ENCODE results near the gene C2orf49.

Gene C2orf49

DNA sequence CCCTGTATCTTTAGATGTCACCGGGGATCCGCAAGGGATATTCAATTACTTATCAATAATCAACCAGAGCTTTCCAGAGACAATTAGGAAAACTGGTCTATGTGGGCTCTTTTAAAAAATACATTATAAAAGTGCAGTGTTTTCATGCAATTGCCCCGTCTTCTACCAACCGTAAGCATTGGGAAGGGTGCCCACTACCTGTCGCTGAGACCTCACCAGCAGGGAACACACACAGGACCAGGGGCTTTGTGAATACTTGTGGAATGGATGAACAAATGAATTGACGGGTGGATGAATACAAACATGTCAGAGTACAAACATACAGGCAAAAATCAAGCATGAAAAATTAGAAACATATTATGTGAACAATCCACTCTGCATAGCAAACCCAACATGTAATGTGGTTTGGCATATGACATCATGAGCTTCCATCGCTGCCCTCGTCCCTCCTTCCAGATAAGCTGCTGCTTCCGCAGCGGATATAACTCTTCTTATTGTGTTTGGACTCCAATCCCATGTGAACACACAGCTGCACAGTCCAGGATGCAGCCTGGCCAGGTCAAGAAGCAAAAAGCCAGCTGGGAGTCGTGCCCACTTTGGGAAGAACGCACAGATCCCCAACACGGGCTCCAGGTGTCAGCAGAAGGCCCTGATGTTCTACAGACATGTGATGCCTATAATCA is 56.2 kb downstream of the C2orf49 start:
- no CpG with 5 or more reads among the region's 13 CpGs for WGBS (ENCODE audit: insufficient coverage, insufficient read length)
- H3K4me1 ChIP-seq (ENCODE audit: control insufficient read depth, insufficient read depth, low read length), result no peaks in the 10 kb centered on the region

DNA sequence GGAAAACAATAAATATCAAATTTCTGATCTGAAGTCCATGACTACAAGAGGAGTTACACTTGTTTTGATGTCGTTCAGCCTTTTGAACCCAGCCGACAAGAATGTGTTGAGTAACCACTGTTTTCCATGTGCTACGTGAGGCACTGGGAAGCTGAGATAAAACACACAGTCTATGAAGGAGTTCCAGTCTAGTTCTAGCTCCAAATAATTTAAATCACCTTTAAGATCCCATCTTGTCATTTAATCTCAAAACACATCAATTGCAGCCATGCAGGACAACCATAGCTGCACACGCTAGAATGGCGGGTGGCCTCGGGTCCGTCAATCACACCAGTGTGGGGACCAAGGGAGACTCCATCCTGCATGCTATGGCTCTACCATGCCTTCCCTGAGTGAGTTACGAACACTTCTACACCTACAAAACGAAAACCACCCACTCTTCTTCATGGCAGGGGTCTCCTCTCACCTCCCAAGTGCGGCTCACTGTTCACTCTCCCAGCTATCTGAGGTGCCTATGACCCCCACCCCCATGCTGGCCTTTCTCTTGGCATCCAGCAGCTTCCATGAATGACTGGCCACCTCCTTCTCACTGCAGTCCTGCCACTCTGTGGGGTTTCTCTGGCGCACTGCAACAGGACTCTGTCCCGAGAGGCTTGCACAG is 57.7 kb downstream of the C2orf49 start:
- Histone ChIP-seq H3K4me3 (ENCODE audit: low read length) (no peak overlapping the region), H3K4me1 (ENCODE audit: control insufficient read depth, insufficient read depth, low read length) (no peaks in the 10 kb centered on the region; the same call in 1 of the 2 replicates), H3K36me3 (ENCODE audit: control insufficient read depth, insufficient read depth, low read length) (no peaks in the 10 kb centered on the region), H3K27me3 (ENCODE audit: control insufficient read depth, insufficient read depth, low read length) (no peaks in the 10 kb centered on the region; the same call in 1 of the 2 replicates), H3K27ac (ENCODE audit: low read length) (no peak overlapping the region), H3K9me3 (ENCODE audit: control insufficient read depth, insufficient read depth, low read length) (no peaks in the 10 kb centered on the region)
- WGBS (ENCODE audit: insufficient coverage, insufficient read length), result no CpG with 5 or more reads among the region's 12 CpGs
- no peak for DNase-seq (ENCODE audit: low read depth, low spot score)

More for the DNA sequence above, 56.2 kb downstream of the C2orf49 start:
- Histone ChIP-seq H3K4me3 (ENCODE audit: low read length) (no peak overlapping the region), H3K9me3 (ENCODE audit: control insufficient read depth, insufficient read depth, low read length) (no peaks in the 10 kb centered on the region), H3K27me3 (ENCODE audit: control insufficient read depth, insufficient read depth, low read length) (no peaks in the 10 kb centered on the region), H3K36me3 (ENCODE audit: control insufficient read depth, insufficient read depth, low read length) (no peaks in the 10 kb centered on the region), H3K27ac (ENCODE audit: low read length) (no peak overlapping the region)
- no peak for DNase-seq (ENCODE audit: low read depth, low spot score)

DNA sequence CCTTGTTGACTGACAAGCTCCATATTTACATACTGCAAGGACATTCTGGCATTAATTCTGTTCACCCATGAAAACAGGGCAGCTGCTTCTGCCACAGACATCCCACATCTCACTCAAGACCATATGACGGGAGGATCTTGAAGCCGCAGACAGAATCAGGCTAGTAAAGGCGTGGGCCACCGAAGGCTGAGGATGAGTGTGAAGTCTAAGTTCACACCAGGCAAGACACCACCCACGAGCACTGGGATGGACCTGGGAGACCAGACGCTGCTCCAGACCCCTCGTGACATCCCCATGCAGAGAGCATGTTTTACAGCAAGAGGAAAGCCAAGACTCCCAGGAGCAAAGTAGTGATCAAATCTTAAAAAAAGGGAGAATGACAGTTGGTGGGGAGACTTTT is 58.4 kb downstream of the C2orf49 start:
- WGBS (ENCODE audit: insufficient coverage, insufficient read length), result no CpG with 5 or more reads among the region's 7 CpGs
- Histone ChIP-seq H3K4me3 (ENCODE audit: low read length) (no peak overlapping the region), H3K27ac (ENCODE audit: low read length) (no peak overlapping the region), H3K27me3 (ENCODE audit: control insufficient read depth, insufficient read depth, low read length) (no peaks in the 10 kb centered on the region; the same call in 1 of the 2 replicates), H3K4me1 (ENCODE audit: control insufficient read depth, insufficient read depth, low read length) (no peaks in the 10 kb centered on the region; the same call in 1 of the 2 replicates), H3K9me3 (ENCODE audit: control insufficient read depth, insufficient read depth, low read length) (no peaks in the 10 kb centered on the region), H3K36me3 (ENCODE audit: control insufficient read depth, insufficient read depth, low read length) (no peaks in the 10 kb centered on the region)
- no peak for DNase-seq (ENCODE audit: low read depth, low spot score)

DNA sequence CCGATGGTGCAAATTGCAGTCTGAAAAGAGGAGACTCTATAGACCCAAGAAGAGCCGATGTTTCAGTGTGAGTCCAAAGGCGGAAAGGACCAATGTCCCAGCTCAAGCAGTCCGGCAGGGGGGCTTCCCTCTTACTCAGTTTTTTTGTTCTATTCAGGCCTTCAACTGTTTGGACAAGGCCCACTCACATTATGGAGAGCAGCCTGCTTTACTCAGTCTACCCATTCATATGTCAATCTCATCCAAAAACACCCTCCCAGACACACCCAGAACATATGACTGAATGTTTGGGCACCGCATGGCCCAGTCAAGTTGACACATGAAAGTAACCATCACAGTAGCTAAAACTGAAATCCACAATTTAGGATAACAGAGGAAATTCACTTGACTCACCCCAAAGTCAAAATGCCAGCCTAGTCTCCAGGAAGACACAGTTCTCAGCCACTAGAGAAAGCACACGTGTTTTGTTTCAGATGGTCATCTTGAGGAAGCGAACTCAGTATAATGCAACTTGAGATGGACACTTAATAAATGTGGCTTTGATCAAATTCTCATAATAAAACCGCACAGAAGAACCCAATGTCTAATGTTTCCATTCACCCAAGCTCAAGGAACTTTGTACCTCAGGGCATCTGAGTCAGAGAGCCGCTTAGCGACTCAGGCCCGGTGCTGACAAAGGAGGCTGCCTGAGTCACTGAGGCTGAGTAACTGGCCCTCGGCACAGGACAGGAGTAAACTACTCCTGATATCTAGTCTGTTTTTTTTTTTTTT is 59.1 kb downstream of the C2orf49 start:
- Histone ChIP-seq H3K36me3 (ENCODE audit: control insufficient read depth, insufficient read depth, low read length) (no peaks in the 10 kb centered on the region), H3K27ac (ENCODE audit: low read length) (no peak overlapping the region), H3K4me3 (ENCODE audit: low read length) (no peak overlapping the region), H3K27me3 (ENCODE audit: control insufficient read depth, insufficient read depth, low read length) (no peaks in the 10 kb centered on the region; the same call in 1 of the 2 replicates), H3K9me3 (ENCODE audit: control insufficient read depth, insufficient read depth, low read length) (no peaks in the 10 kb centered on the region), H3K4me1 (ENCODE audit: control insufficient read depth, insufficient read depth, low read length) (no peaks in the 10 kb centered on the region; the same call in 1 of the 2 replicates)
- DNase-seq (ENCODE audit: low read depth, low spot score), result no peak
- WGBS (ENCODE audit: insufficient coverage, insufficient read length), result no CpG with 5 or more reads among the region's 12 CpGs

DNA sequence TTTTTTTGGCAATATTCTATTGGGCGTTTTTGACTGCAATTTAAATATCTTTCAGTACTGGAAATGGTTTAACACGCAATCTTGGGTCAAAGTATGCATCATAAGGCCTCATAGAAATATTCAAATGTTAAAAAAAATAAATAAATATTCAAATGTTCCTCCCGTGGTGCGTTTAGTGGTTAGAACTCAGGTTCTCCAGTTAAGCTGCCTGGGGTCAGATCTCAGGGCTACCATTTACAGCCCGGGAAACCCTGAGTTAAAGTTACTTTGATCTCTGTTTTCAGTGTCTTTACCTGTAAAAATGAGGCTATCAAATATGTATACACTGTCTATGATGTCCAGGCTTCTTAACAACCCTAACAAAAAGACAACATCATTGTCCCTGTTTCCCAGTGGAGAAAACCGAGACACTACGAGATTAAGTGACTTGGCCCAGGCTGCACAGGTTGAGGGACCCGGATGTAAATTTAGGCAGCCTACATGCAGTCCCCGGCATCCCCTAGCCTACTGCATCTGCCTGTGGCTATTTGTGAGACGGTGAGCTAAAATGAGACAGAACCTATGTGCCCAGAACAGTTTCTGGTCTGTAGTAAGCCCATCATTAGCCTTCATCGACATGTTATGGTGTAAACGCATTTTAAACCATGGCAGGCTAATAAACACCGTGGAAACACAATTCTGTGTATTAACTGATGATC is 59.8 kb downstream of the C2orf49 start:
- no peaks in the 10 kb centered on the region for H3K36me3 ChIP-seq (ENCODE audit: control insufficient read depth, insufficient read depth, low read length)
- H3K27ac ChIP-seq (ENCODE audit: low read length), result no peak overlapping the region
- no peak for DNase-seq (ENCODE audit: low read depth, low spot score)
- WGBS (ENCODE audit: insufficient coverage, insufficient read length), result no CpG with 5 or more reads among the region's 13 CpGs
- H3K27me3 ChIP-seq (ENCODE audit: control insufficient read depth, insufficient read depth, low read length), result no peaks in the 10 kb centered on the region; the same call in 1 of the 2 replicates
- H3K4me3 ChIP-seq (ENCODE audit: low read length), result no peak overlapping the region
- no peaks in the 10 kb centered on the region for H3K9me3 ChIP-seq (ENCODE audit: control insufficient read depth, insufficient read depth, low read length)
- no peaks in the 10 kb centered on the region; the same call in 1 of the 2 replicates for H3K4me1 ChIP-seq (ENCODE audit: control insufficient read depth, insufficient read depth, low read length)

DNA sequence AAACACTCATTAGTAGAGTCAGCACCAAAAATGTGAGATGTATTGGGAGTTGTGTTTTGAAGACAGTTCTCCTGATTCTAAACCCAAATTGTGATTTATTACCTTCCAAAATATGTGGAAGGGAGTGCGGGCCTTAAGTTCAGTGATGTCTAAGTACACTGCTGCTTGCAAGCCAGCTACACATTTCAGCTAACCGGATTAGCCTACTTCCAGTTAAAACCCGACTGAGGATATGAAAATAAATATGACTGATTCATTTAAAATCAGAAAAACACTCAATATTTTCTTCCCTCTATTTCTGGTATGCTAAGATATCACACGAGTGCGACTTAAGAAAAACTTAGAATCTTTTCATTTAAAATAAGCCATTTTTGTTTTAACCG is 60.6 kb downstream of the C2orf49 start:
- no peak overlapping the region for H3K27ac ChIP-seq (ENCODE audit: low read length)
- no CpG with 5 or more reads among the region's 6 CpGs for WGBS (ENCODE audit: insufficient coverage, insufficient read length)

DNA sequence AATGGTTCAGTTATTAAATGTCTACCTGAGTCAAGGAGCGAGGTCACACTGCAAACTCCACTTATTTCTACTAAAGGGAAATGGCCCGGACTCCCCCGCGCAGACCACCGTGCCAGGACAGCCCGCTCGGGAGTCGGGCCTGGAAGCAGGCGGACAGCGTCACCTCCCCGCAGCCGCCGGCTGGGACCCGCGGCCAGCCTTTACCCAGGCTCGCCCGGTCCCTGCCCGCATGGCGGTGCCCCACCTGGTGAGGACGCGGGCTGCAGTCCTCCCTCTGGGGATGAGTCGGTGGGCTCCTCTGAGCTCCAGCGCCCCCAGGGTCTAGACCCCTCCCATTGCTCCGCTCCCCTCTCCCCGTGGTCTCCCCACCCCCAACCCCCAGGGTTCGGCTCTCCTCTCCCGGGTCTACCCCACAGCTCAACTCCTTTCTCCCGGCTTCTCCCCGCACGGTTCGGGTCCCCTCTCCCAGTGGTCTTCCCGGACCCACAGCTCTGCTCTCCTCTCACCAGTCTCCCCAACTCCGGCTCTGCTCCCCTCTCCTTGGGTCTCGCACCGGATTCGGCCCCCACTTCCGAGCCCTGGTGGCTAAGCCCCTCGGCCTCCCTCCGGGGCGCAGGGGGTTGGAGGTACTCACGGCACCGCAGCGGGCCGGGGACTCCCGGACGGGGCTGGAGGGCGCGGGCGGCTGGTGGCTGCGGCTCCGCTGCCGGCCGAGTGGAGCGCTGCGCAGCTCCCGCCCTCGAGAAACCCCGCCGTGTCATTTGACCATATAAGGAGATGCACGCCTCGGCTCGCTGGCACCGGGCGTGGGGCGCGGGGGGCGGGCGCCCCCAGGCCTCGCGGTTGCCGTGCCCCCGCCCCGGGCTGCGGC is 61.2 kb downstream of the C2orf49 start, which contains the start of gene FHL2:
FHL2 (minus strand) TSS at position 716 of the 871 bp plus-strand sequence. CDS start 12,535 bp downstream, outside the sequence.
- Histone ChIP-seq H3K36me3 (ENCODE audit: control insufficient read depth, insufficient read depth, low read length) (no peaks in the 10 kb centered on the region), H3K27ac (ENCODE audit: low read length) (no peak within 1 kb of the TSS), H3K4me3 (ENCODE audit: low read length) (peak within 1 kb of the TSS; percentile 96), H3K27me3 (ENCODE audit: control insufficient read depth, insufficient read depth, low read length) (no peaks in the 10 kb centered on the region; the same call in 1 of the 2 replicates), H3K9me3 (ENCODE audit: control insufficient read depth, insufficient read depth, low read length) (no peaks in the 10 kb centered on the region), H3K4me1 (ENCODE audit: control insufficient read depth, insufficient read depth, low read length) (no peaks in the 10 kb centered on the region; the same call in 1 of the 2 replicates)
- peak; percentile 57 for DNase-seq (ENCODE audit: low read depth, low spot score)
- WGBS (ENCODE audit: insufficient coverage, insufficient read length), result no CpG with 5 or more reads among the region's 74 CpGs

More for the DNA sequence above, 60.6 kb downstream of the C2orf49 start:
- Histone ChIP-seq H3K4me1 (ENCODE audit: control insufficient read depth, insufficient read depth, low read length) (no peaks in the 10 kb centered on the region; the same call in 1 of the 2 replicates), H3K4me3 (ENCODE audit: low read length) (peak overlapping the region; percentile 96; the same call in 1 of the 2 replicates), H3K36me3 (ENCODE audit: control insufficient read depth, insufficient read depth, low read length) (no peaks in the 10 kb centered on the region), H3K9me3 (ENCODE audit: control insufficient read depth, insufficient read depth, low read length) (no peaks in the 10 kb centered on the region), H3K27me3 (ENCODE audit: control insufficient read depth, insufficient read depth, low read length) (no peaks in the 10 kb centered on the region; the same call in 1 of the 2 replicates)
- DNase-seq (ENCODE audit: low read depth, low spot score), result no peak
